ENCODE data around the gene ZNF750.

ZNF750 gene

GRCh38 chr17:82798752-82799151 lies 41.1 kb downstream of the ZNF750 start:
- TF ChIP-seq GABPA (IDR thresholded peaks at IDR 0.05; ENCODE audit: low read depth): no peak
- no peak for TF ChIP-seq REST (IDR thresholded peaks at IDR 0.05; ENCODE audit: insufficient replicate concordance, low read depth)
- no peak for TF ChIP-seq SPI1 (IDR thresholded peaks at IDR 0.05; ENCODE audit: borderline replicate concordance, low read depth)
- TF ChIP-seq POLR2AphosphoS5 (IDR thresholded peaks at IDR 0.05; ENCODE audit: low read depth): no peak
- TF ChIP-seq, protein P1, sequence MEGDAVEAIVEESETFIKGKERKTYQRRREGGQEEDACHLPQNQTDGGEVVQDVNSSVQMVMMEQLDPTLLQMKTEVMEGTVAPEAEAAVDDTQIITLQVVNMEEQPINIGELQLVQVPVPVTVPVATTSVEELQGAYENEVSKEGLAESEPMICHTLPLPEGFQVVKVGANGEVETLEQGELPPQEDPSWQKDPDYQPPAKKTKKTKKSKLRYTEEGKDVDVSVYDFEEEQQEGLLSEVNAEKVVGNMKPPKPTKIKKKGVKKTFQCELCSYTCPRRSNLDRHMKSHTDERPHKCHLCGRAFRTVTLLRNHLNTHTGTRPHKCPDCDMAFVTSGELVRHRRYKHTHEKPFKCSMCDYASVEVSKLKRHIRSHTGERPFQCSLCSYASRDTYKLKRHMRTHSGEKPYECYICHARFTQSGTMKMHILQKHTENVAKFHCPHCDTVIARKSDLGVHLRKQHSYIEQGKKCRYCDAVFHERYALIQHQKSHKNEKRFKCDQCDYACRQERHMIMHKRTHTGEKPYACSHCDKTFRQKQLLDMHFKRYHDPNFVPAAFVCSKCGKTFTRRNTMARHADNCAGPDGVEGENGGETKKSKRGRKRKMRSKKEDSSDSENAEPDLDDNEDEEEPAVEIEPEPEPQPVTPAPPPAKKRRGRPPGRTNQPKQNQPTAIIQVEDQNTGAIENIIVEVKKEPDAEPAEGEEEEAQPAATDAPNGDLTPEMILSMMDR (IDR thresholded peaks at IDR 0.05; ENCODE audit: insufficient read depth, low read length): no peak
- Histone ChIP-seq H3K27me3 (ENCODE audit: insufficient read depth, poor library complexity, severe bottlenecking) (no peaks in the 10 kb centered on the region), H3K4me3 (replicated peaks; ENCODE audit: insufficient read depth, low read length) (no peak overlapping the region), H3K27ac (replicated peaks) (no peak overlapping the region)
- no peak for DNase-seq (ENCODE audit: low read depth in 1 of 2, low spot score in 1 of 2)

DNA sequence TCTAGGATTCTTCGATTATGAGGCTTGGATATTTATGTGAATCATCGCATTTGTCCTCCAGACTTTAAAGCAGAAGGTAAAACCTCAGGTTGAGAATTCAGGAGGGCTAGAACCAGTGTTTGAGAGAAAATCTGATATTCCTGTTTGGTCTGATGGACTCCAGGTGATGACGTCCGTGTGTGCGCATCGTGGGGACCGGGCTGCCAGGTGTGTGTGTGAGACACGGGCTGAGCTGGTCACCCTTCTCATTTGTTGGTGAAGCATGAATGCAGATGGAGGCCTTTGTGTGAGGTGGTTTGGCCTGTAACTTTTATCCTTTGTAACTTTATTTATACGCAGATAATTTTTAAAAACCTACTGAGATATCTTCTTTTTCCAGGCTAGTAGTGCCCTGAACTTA lies 42.8 kb downstream of the ZNF750 start:
- Histone ChIP-seq H3K27me3 (ENCODE audit: insufficient read depth, poor library complexity, severe bottlenecking) (no peaks in the 10 kb centered on the region), H3K4me3 (replicated peaks; ENCODE audit: insufficient read depth, low read length) (no peak overlapping the region), H3K27ac (replicated peaks) (no peak overlapping the region)
- no peak for TF ChIP-seq POLR2AphosphoS5 (IDR thresholded peaks at IDR 0.05; ENCODE audit: low read depth)
- no peak for TF ChIP-seq GABPA (IDR thresholded peaks at IDR 0.05; ENCODE audit: low read depth)
- TF ChIP-seq, protein P1 (IDR thresholded peaks at IDR 0.05; ENCODE audit: insufficient read depth, low read length): no peak
- no peak for TF ChIP-seq REST (IDR thresholded peaks at IDR 0.05; ENCODE audit: insufficient replicate concordance, low read depth)
- no peak for TF ChIP-seq SPI1 (IDR thresholded peaks at IDR 0.05; ENCODE audit: borderline replicate concordance, low read depth)
- no peak for DNase-seq (ENCODE audit: low read depth in 1 of 2, low spot score in 1 of 2)

- no peak overlapping the region for H3K27ac ChIP-seq (replicated peaks)
- TF ChIP-seq SPI1 (IDR thresholded peaks at IDR 0.05; ENCODE audit: borderline replicate concordance, low read depth): no peak
- TF ChIP-seq, protein P1 (IDR thresholded peaks at IDR 0.05; ENCODE audit: insufficient read depth, low read length): no peak
- TF ChIP-seq REST (IDR thresholded peaks at IDR 0.05; ENCODE audit: insufficient replicate concordance, low read depth): no peak
- TF ChIP-seq POLR2AphosphoS5 (IDR thresholded peaks at IDR 0.05; ENCODE audit: low read depth): no peak
- TF ChIP-seq GABPA (IDR thresholded peaks at IDR 0.05; ENCODE audit: low read depth): no peak
- H3K4me3 ChIP-seq (replicated peaks; ENCODE audit: insufficient read depth, low read length): no peak overlapping the region
- DNase-seq (ENCODE audit: low read depth in 1 of 2, low spot score in 1 of 2): no peak
- H3K27me3 ChIP-seq (ENCODE audit: insufficient read depth, poor library complexity, severe bottlenecking): no peaks in the 10 kb centered on the region
Observed at GRCh38 chr17:82795615-82796014, 44.2 kb downstream of the ZNF750 start.

Measured in HL-60 (cell line).